Uterus (tissue), 4 donors: Measurements from ENCODE around the gene KAZALD1. TPM values are rescaled to one million over a fixed set of nuclear protein-coding genes. Genes with fewer than 3 reads are reported as not detected.

Source experiments
- DNase-seq, 2 donors: peaks; one replicate each; pipeline ENCODE4 v3.0.0-alpha.2; 2019 to 2020
- H3K27ac ChIP-seq, 2 donors: fragments of 200-600 bp; sonication (generic); 1 replicate in 1 of 2; 2 replicates in 1 of 2; pipeline ENCODE4 v1.5.1; 2016 to 2018
- H3K27me3 ChIP-seq, 2 donors: fragments of 200-600 bp; sonication (generic); one replicate each; pipeline ENCODE4 v1.5.1; 2018 to 2019; ENCODE audit warnings: control low read depth in 1 of 2
- H3K36me3 ChIP-seq, 2 donors: fragments of 200-600 bp; sonication (generic); one replicate each; pipeline ENCODE4 v1.5.1; 2019; ENCODE audit warnings: control low read depth in 1 of 2
- H3K4me1 ChIP-seq, 2 donors: fragments of 200-600 bp; sonication (generic); one replicate each; pipeline ENCODE4 v1.5.1; 2018 to 2019; ENCODE audit warnings: control low read depth in 1 of 2
- H3K4me3 ChIP-seq, 2 donors: fragments of 200-600 bp; sonication (generic); 1 replicate in 1 of 2; 2 replicates in 1 of 2; pipeline ENCODE4 v1.5.1; 2018 to 2019; ENCODE audit warnings: mild to moderate bottlenecking in 1 of 2
- H3K9me3 ChIP-seq, 2 donors: fragments of 200-600 bp; sonication (generic); one replicate each; pipeline ENCODE4 v1.5.1; 2019; ENCODE audit warnings: control low read depth in 1 of 2
- CTCF ChIP-seq, 4 experiments: fragments of 200-600 bp in 2 of 4; fragments of 450-650 bp in 2 of 4; sonication (generic) in 2 of 4; IDR thresholded peaks; one replicate each; pipeline ENCODE4 v1.5.1; 2016 to 2019; ENCODE audit warnings: antibody characterized with exemption in 4 of 4, mild to moderate bottlenecking in 2 of 4, moderate library complexity in 1 of 4
- POLR2A ChIP-seq, 2 donors: fragments of 450-650 bp; IDR thresholded peaks; one replicate each; pipeline ENCODE4 v1.6.1; 2016; ENCODE audit warnings: antibody characterized with exemption in 2 of 2, mild to moderate bottlenecking in 1 of 2, moderate library complexity in 1 of 2
- intact Hi-C: fragments of 100-400 bp; cut with DNase I; formaldehyde crosslinking; loops from one replicate; pipeline ENCODE4 v1.15.1; 2023; ENCODE audit warnings: low total_unique reads
- total RNA-seq, 4 donors: library from RNA; depleted of rRNA in 3 of 4; stranded (reverse); fragments of >200 nt in 3 of 4; gene quantifications; one replicate each; pipeline versions ENCODE4 v1.1.0 to v1.2.4, GENCODE V29; 2014 to 2023
- donor health status: DM: yes; HTN: yes; CAD: no.

Gene KAZALD1
- total RNA-seq, 4 donors from 2014 or later: 0.26 to 34.6 (median 6.3) TPM; not detected in 1

GRCh38 chr10:101060036-101060950, 1.5 kb upstream of the KAZALD1 start:
- H3K27me3 ChIP-seq: no peaks in the 10 kb centered on the region
- no peak for TF ChIP-seq POLR2A (IDR thresholded peaks at IDR 0.05)
- TF ChIP-seq CTCF (IDR thresholded peaks at IDR 0.05): peak; percentile 74 to 88 (median 80)
- H3K27ac ChIP-seq: peak overlapping the region; percentile 91 to 98
- DNase-seq: peak; percentile 93 to 96
- peak overlapping the region; percentile 66 to 87 for H3K4me3 ChIP-seq
- no peaks in the 10 kb centered on the region for H3K36me3 ChIP-seq
- intact Hi-C loops: no loop called here
- peaks cover 0 to 9% of the 10 kb centered on the region in 2 donors for H3K4me1 ChIP-seq
- H3K9me3 ChIP-seq: no peaks in the 10 kb centered on the region

GRCh38 chr10:101060951-101061623, 702 bp upstream of the KAZALD1 start:
- Histone ChIP-seq H3K27me3 (no peaks in the 10 kb centered on the region), H3K4me3 (peak overlapping the region; percentile 66 to 87), H3K36me3 (no peaks in the 10 kb centered on the region), H3K4me1 (peaks cover 0 to 9% of the 10 kb centered on the region in 2 donors), H3K9me3 (no peaks in the 10 kb centered on the region), H3K27ac (peak overlapping the region; percentile 91 to 98)
- DNase-seq: peak; percentile 92 to 94
- TF ChIP-seq POLR2A (IDR thresholded peaks at IDR 0.05) (peak in 1 of 2 donors; percentile 35), CTCF (IDR thresholded peaks at IDR 0.05) (peak in 2 of 4 experiments; percentile 10 to 21)
- intact Hi-C loops: no loop called here

GRCh38 chr10:101062232-101063049, 652 bp downstream of the KAZALD1 start:
- TF ChIP-seq CTCF (IDR thresholded peaks at IDR 0.05) (peak; percentile 28 to 57 (median 53)), POLR2A (IDR thresholded peaks at IDR 0.05) (peak in 1 of 2 donors; percentile 31)
- intact Hi-C loops: no loop called here
- Histone ChIP-seq H3K27me3 (no peaks in the 10 kb centered on the region), H3K36me3 (no peaks in the 10 kb centered on the region), H3K4me3 (peak overlapping the region; percentile 21 to 87), H3K9me3 (no peaks in the 10 kb centered on the region), H3K4me1 (peaks cover 0 to 13% of the 10 kb centered on the region in 2 donors), H3K27ac (peak overlapping the region; percentile 91 to 98)
- peak; percentile 35 to 44 for DNase-seq

- Histone ChIP-seq H3K4me1 (peaks cover 0 to 16% of the 10 kb centered on the region in 2 donors), H3K27ac (no peak overlapping the region), H3K4me3 (no peak overlapping the region), H3K9me3 (no peaks in the 10 kb centered on the region), H3K27me3 (no peaks in the 10 kb centered on the region), H3K36me3 (no peaks in the 10 kb centered on the region)
- TF ChIP-seq CTCF (IDR thresholded peaks at IDR 0.05) (no peak), POLR2A (IDR thresholded peaks at IDR 0.05) (no peak)
- no peak for DNase-seq
- intact Hi-C loops: no loop called here
These were observed 1.3 kb downstream of the KAZALD1 start for GRCh38 chr10:101063050-101063525.
